Thoracic aorta (tissue), 2 donors: ENCODE results near the gene CEP19. TPM values are rescaled to one million over a fixed set of nuclear protein-coding genes. Genes with fewer than 3 reads are reported as not detected.

Experiments used
- total RNA-seq, 2 donors: library from RNA; depleted of rRNA; stranded (reverse); fragments of >200 nt; gene quantifications; one replicate each; pipeline versions ENCODE4 v1.1.0 to v1.2.3, GENCODE V29; 2016

Gene CEP19
- total RNA-seq, 2 donors from 2014 or later: 0.42 to 7.3 TPM

Other genes with a start within 250 kb of the CEP19 start
- 10 to 100 TPM; 24.0 to 30.8 TPM for gene RNF168, start 208.5 kb downstream of the CEP19 start, total RNA-seq
- not detected for gene SMCO1, start 196.9 kb downstream of the CEP19 start, total RNA-seq
- gene WDR53, start 143.7 kb downstream of the CEP19 start, total RNA-seq: 1 to 10 TPM; 5.6 to 6.7 TPM
- gene FBXO45, start 143.6 kb downstream of the CEP19 start, total RNA-seq: 1 to 10 TPM; 2.0 to 9.7 TPM
- 10 to 100 TPM in 1 of 2 donors, 1 to 10 TPM in 1; 4.7 to 17.9 TPM for gene NRROS, start 72.6 kb downstream of the CEP19 start, total RNA-seq
- gene PIGX, start 127 bp upstream of the CEP19 start, total RNA-seq: 10 to 100 TPM; 19.3 to 23.4 TPM
- gene PAK2, start 27.6 kb upstream of the CEP19 start, total RNA-seq: 10 to 100 TPM; 41.7 to 47.0 TPM
- 10 to 100 TPM; 29.4 to 77.6 TPM for gene SENP5, start 155.7 kb upstream of the CEP19 start, total RNA-seq
- gene NCBP2, start 230.3 kb upstream of the CEP19 start, total RNA-seq: 10 to 100 TPM; 26.5 to 44.1 TPM